ENCODE data around the gene TMEM167A. TPM values are rescaled to one million over a fixed set of nuclear protein-coding genes. Genes with fewer than 3 reads are reported as not detected.

TMEM167A gene
- total RNA-seq, 1 experiment from 2014 or later, result 139 TPM

GRCh38 chr5:83102364-83102980 is 25.3 kb upstream of the TMEM167A start:
- H3K27me3 ChIP-seq (ENCODE audit: insufficient read depth, low read length), result no peaks in the 10 kb centered on the region
- no peaks in the 10 kb centered on the region for H3K79me2 ChIP-seq (ENCODE audit: insufficient read depth, low read length)

More at GRCh38 chr5:83102364-83102980, 25.3 kb upstream of the TMEM167A start:
- TF ChIP-seq, protein P1, sequence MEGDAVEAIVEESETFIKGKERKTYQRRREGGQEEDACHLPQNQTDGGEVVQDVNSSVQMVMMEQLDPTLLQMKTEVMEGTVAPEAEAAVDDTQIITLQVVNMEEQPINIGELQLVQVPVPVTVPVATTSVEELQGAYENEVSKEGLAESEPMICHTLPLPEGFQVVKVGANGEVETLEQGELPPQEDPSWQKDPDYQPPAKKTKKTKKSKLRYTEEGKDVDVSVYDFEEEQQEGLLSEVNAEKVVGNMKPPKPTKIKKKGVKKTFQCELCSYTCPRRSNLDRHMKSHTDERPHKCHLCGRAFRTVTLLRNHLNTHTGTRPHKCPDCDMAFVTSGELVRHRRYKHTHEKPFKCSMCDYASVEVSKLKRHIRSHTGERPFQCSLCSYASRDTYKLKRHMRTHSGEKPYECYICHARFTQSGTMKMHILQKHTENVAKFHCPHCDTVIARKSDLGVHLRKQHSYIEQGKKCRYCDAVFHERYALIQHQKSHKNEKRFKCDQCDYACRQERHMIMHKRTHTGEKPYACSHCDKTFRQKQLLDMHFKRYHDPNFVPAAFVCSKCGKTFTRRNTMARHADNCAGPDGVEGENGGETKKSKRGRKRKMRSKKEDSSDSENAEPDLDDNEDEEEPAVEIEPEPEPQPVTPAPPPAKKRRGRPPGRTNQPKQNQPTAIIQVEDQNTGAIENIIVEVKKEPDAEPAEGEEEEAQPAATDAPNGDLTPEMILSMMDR (conservative IDR thresholded peaks at IDR 0.05), result no peak
- no peak overlapping the region for H3K9ac ChIP-seq (ENCODE audit: extremely low read depth, insufficient read length, low read length)
- no peak overlapping the region for H3K14ac ChIP-seq (ENCODE audit: insufficient read depth, low read length)
- H4K20me1 ChIP-seq (ENCODE audit: control insufficient read depth, insufficient read depth, insufficient read length), result no peaks in the 10 kb centered on the region
- no peak overlapping the region for H3K18ac ChIP-seq (ENCODE audit: insufficient read length, low read depth, low read length)
- no peak overlapping the region for H2BK5ac ChIP-seq (ENCODE audit: insufficient read length, low read length)
- H3K4ac ChIP-seq (ENCODE audit: low read depth, low read length), result no peak overlapping the region
- no peak overlapping the region for H3K23ac ChIP-seq (ENCODE audit: insufficient read length, low read depth, low read length)
- no peak overlapping the region for H3K27ac ChIP-seq (ENCODE audit: insufficient read length, low read depth, low read length)
- no peak overlapping the region for H2BK20ac ChIP-seq (ENCODE audit: low read depth, low read length, poor library complexity, severe bottlenecking)
- H3K79me1 ChIP-seq (ENCODE audit: insufficient read depth, low read depth, low read length, poor library complexity, severe bottlenecking), result no peaks in the 10 kb centered on the region
- H3K27ac Mint-ChIP-seq, result no peak overlapping the region
- H3K23me2 ChIP-seq (ENCODE audit: insufficient read length, low read depth, low read length, poor library complexity, severe bottlenecking), result no peaks in the 10 kb centered on the region
- H2BK120ac ChIP-seq (ENCODE audit: low read depth, low read length, poor library complexity, severe bottlenecking), result no peak overlapping the region
- H3K4me1 Mint-ChIP-seq, result peaks cover 11% of the 10 kb centered on the region in 2 experiments
- H3K9me3 Mint-ChIP-seq, result no peaks in the 10 kb centered on the region
- no peak overlapping the region for H3K56ac ChIP-seq (ENCODE audit: insufficient read length, low read depth, low read length)
- no peak overlapping the region for H4K8ac ChIP-seq (replicated peaks; ENCODE audit: insufficient read length, low read depth, low read length)
- no peak overlapping the region for H2BK15ac ChIP-seq (ENCODE audit: low read depth, low read length)
- H4K91ac ChIP-seq (ENCODE audit: insufficient read length, low read depth, low read length), result no peak overlapping the region
- H3K4me3 Mint-ChIP-seq, result no peak overlapping the region
- H3T11ph ChIP-seq (ENCODE audit: low read length), result no peak overlapping the region
- no peaks in the 10 kb centered on the region for H3K9me3 ChIP-seq (ENCODE audit: control insufficient read depth, low read depth, low read length)
- H3K36me3 Mint-ChIP-seq (ENCODE audit: insufficient read depth in 1 of 3, low read depth in 3 of 3), result no peaks in the 10 kb centered on the region
- no peak overlapping the region for H2AK5ac ChIP-seq (ENCODE audit: insufficient read length, low read length)
- no peak for DNase-seq
- H4K5ac ChIP-seq (ENCODE audit: insufficient read length, low read depth, low read length), result no peak overlapping the region
- H3K4me2 ChIP-seq (ENCODE audit: insufficient read depth, insufficient read length, low read length), result no peak overlapping the region
- H3K27me3 Mint-ChIP-seq (ENCODE audit: low read depth), result no peaks in the 10 kb centered on the region
- no peak overlapping the region for H2AFZ ChIP-seq (ENCODE audit: low read length)
- peaks cover 3% of the 10 kb centered on the region; the same call in 1 of the 2 replicates for H3K4me1 ChIP-seq (ENCODE audit: insufficient read depth, low read length)
- no peak overlapping the region for H2BK12ac ChIP-seq (ENCODE audit: insufficient read length, low read depth, low read length)
